Left renal cortex interstitium (tissue), 4 donors: ENCODE data around the gene DYRK1A. TPM values are rescaled to one million over a fixed set of nuclear protein-coding genes. Genes with fewer than 3 reads are reported as not detected.
"Not testable (repeated sequence)": the region's sequence is repeated elsewhere in the genome, so short reads cannot be mapped to it uniquely, and the experiment has no call there.

ENCODE experiments used
- DNase-seq, 4 donors: peaks; one replicate each; pipeline ENCODE4 v3.0.0-alpha.2; 2013; ENCODE audit warnings: low read depth in 4 of 4, low spot score in 2 of 4, missing footprints in 1 of 4
- polyA plus RNA-seq, 4 donors: library from polyadenylated mRNA; unstranded; fragments of 120-200 nt; gene quantifications; one replicate each; pipeline ENCODE4 v1.2.1, GENCODE V29; 2013; ENCODE audit not compliant: insufficient read length in 4 of 4

DYRK1A gene
- polyA plus RNA-seq, 4 donors = 58.9 to 69.4 (median 66.1) TPM

DNA sequence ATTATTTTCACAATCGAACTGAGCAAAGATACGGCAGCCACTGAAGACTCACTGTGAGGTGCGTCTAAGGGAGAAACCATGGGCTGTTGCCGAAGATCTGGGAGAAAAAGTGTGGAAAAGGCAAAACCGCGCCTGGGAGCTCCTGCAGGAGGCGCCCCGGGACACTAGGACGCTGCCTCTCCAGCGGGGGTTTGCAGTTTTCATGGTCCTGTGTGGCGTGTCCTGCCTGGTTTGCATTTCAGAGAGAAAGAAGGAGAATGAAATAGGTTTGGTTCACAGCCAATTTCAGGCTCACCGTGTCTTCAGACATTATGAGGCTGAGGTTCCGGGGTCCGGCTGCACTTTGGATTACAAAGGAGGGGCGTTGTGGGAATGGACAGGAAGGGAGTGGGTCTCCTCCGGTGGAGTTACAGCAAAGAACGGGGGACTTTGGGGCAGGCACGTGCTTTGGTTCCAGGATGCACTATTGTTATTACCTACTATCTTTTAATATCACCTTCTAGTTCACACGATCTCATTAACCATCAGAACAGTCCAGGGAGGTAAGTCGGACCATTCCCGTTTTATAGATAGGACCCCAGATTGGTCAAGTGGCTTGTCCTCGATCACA lies 179.8 kb downstream of the DYRK1A start:
- no peak for DNase-seq

DNA sequence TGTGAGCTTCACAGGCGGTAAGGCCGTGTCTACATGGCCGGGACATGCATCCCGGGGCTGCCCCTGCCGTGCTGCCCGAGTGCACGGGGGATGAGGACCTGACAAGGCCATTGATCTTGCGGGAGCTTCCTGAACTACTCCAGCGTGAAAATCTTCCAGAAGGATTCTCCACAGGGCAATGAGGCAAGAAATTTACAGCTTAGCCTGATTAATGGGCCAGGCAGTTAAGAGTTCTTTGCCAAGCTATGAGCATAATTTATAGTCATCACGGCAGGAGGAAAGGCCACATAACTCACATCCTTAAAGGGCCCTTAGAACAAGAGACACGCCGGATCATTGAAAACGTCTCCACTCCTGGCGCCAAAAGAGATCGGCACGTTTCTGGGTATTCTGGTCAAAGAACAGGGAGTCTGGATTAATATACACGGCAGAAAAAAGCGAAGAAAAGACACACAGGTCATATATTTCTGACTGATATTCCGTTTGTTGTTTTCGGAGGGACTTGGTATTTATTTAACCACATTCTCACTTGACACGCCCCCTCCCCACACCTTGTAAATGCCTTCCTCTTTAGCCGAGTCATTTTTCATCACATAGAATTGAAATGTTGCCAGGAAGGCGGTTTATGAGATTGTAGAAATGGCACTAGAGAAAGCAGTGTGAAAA lies 180.5 kb downstream of the DYRK1A start:
- peak in 3 of 4 donors; percentile 72 to 78 (median 76) for DNase-seq

DNA sequence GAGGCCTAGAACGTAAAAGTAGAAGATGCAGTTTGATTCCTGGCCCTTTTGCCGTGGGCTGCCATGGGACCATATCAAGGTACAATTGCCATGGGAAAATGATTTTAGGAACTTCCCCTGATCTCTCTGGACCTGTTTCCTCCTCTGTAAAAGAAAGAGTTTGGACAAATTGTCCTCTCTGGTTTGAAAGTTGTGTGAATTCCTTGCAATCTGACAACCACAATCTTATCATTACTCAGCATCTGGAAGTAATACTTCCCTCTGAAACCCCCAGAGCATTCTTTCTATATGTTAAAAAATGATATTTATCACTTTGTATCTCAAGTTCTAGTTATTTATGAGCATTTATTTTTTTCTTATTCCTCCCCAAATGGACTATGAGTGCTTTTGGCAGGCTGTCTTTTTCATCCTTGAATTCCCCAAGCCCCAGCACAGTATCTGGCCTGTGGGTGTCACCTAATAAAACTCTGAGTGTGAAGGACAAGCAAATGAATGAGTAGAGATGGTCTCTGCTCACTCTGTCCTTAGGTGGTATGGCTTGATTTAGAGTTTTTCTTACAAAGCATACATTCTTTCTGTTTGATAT lies 181.1 kb downstream of the DYRK1A start:
- no peak for DNase-seq

DNA sequence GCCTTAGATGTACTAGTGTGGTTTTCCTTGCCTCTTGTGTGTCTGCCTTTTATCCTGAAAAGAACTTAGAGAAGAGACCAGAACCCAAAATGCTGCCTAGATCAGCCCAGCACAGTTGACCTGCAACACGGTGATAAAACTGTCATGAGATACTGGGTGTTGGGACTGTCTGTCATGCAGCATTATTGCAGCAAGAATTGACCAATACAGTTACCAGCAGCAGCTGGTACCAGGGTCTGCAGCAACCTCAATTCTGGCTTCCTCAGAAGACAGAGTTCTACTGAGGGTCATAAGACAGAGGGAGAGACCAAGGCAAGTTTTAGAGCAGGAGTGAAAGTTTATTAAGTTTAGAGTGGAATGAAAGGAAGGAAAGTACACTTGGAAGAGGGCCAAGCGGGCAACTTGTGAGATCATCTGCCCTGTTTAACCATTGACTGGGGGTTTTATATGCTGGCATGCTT lies 182.0 kb downstream of the DYRK1A start:
- DNase-seq = no peak

DNA sequence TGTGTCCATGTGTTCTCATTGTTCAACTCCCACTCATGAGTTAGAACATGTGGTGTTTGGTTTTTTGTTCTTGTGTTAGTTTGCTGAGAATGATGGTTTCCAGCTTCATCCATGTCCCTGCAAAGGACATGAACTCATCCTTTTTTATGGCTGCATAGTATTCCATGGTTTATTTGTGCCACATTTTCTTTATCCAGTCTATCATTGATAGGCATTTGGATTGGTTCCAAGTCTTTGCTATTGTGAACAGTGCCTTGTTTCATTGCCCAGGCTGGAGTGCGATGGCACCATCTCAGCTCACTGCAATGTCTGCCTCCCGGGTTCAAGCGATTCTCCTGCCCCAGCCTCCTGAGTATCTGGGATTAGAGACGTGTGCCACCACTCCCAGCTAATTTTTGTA lies 183.2 kb downstream of the DYRK1A start:
- DNase-seq = not testable (repeated sequence)

DNA sequence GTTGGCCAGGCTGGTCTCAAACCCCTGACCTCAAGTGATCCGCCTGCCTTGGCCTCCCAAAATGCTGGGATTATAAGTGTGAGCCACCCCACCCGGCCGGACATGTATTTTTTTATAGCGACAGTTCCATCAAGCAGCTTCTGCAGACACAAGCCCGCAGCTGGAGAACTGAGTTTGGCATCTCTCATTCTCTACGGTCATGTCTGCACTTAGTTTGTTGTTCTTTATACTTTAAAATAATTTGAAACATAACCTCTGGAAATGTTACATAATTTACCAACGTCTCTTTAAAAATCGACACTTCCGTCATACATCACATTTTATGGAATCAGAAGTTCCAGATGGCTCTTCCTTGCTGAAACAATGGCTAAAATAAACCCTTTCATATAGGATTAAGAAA lies 183.6 kb downstream of the DYRK1A start:
- DNase-seq = no peak

DNA sequence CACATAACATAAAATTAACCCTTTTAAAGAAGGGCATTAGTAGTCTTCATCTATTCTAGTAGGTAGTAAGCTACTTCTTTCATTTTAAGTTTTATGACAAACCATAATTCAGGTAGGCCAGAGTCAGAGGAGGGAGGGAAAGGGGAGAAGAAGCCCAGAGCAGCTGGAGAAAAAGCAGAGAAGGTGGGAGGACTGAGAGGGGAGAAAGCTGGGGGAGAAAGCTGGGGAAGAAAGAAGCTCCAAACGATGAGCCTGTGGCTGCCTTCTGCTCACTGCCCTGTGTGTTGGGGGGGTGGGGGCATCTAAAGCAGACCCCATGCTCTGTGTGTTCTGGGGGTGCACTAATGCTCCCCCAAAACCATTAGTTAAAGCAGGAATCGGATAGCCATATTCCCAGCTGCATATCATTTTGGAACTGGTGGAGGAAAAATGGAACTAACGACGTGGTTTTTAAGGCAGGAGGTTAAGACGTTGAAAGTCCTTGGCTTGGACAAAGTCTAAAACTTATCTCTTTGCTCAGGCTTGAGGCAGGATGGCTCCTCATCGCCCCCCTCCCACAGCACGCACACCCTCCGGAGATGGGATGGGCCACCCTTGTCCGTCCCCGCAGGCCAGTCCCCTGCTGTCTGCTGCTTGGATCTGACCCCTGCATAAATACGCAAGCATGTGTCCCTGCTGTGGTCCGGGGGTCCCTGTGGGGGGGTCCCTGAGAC lies 184.2 kb downstream of the DYRK1A start:
- DNase-seq = no peak

DNA sequence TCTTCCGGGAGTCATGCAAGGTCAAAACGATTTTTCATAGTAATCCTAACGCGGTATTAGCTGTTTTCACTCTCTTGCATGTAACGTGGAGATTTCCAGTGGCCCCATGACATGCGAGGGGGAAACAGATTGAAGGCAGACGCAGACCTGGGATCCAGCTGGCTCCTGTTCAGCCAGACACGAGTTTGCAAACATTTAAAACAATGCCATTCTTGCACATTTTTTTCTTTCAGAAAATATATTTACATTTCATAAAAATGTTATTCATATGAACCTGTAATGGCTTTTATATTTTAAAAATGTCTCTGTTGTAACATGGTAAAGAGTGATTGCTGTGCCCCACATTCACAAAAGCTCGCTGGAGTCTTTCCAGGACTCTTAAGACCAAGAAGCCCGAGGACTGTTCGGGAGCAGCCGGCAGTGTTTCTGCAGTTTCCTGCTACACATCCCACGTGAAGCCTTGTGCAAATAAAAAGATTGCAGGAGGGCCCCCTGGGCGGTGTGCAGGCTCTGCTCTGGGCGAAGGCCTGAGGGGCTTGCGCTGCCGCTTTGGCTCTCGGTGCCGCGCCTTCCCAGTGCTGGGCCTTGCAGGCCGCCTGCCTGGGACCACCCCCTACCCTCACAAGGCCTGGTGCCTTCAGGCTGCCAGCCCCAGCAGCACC lies 184.9 kb downstream of the DYRK1A start:
- no peak for DNase-seq

DNA sequence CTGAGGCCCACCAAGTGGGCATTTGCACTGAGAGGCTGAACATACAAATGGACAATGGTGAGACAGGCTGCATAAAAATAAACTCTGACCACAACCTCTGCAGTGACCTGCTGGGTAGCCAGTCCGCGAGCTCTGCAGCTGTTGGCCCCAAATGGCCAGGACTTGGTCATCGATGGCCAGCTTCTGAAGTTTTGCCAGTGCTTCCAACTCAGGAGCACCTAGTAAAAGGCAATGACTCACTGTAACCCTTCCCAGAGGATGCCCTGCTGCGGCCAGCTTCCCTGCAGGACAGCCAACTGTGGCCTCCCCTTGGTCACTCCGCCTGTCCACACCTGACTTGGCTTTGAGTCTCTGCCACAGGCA lies 185.4 kb downstream of the DYRK1A start:
- DNase-seq = no peak

DNA sequence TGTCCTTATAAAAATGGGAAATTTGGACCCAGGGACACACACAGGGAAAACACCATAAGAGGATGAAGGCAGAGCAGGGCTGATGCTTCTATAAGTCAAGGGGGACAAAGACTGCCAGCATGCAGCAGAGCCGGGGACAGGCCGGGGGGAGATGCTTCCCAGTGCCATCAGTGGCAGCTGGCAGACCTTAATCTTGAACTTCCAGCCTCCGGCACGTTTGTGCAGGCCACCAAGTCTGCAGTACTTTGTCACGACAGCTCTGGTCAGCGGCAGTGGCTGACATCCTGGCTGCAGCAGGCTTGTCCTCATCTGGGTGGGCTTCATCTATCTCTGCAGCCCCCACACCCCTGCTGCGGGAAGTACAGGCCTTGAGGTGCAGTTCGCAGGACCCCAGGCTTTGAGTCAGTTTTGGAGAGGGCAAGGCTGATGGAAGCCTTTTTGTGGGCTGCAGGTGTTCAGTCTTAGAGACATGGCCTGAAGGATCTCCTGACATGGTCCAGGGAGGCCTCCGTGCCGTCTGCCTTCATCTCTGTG lies 186.0 kb downstream of the DYRK1A start:
- no peak for DNase-seq

DNA sequence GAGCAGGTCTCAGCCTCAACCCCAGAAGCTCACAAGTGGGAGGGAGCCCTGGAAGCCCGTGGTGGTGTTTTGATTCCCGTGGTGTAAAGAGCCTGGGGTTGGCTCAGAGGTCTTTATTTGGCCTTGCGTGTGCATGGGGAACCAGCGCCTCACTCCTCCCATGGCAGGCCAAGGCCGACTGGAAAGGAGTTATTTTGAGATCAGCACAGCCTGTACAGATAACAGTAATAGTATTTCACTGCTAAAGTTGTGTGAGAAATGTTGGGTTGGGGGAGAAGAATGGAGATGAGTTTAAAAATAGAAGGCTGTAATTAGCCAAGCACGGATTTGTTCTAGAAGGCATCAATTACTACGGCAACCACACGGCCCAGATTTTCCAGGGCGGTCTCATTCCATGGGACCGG lies 186.5 kb downstream of the DYRK1A start:
- no peak for DNase-seq

DNA sequence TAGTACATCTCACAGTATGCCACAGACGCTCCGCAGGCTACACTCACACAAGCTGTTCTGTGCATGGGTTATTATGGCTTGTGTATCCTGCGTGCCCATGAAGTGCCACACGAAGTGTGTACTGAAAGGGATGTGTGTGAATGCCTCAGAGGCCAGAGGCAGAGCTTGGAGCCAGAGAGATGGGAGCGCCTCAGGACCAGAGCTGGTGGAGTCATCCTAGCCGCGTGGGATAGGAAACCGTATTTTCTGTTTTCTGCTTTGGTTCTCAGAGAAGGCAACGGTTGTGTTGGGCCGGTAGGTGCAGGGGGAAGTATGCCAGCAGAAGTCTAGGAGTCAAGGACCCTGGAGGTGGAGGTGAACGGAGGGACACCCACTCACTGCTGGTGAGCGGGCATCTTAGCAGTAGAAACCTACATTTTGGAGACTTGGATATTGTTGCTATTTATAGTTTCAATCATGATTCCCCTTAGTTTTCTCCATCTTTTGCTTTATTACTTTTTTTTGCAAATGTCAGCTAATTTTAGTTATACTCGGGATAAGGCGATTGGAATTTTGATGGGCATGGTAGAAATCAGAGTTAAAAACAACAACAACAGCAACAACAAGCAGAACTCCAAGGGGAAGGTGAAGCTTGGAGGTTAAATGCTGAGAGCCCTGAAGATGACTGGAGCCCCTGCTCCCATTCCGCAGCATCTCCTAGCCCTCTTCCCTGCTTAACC lies 188.2 kb downstream of the DYRK1A start:
- DNase-seq = no peak

DNA sequence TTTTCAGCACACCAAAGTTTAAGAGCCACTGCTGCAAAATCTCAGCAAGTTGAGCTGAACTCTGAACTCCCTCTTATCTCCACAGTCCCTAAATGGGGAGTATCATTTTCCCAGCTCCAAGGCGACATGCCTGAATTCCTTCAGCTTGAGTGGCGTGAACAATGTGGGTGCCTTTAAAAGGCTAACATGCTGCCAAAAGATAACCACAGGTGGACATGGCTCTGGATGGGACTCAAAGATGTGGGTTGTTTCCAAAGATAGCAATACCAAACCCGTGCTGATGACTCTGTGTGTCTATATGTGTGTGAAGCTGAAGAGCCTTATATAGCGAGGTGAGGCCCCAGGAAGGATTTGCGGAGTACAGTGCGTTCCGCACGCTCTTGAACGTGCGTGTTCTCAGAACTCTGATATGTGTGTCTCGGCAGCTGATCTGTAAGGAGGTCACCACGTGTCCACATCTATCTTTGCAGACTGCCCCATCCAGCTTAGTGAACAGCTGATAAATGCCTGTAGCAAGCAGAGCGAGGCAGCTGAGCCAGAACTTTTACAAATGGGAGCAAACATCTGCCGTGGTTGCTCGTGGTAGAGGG lies 189.2 kb downstream of the DYRK1A start:
- DNase-seq = no peak

DNA sequence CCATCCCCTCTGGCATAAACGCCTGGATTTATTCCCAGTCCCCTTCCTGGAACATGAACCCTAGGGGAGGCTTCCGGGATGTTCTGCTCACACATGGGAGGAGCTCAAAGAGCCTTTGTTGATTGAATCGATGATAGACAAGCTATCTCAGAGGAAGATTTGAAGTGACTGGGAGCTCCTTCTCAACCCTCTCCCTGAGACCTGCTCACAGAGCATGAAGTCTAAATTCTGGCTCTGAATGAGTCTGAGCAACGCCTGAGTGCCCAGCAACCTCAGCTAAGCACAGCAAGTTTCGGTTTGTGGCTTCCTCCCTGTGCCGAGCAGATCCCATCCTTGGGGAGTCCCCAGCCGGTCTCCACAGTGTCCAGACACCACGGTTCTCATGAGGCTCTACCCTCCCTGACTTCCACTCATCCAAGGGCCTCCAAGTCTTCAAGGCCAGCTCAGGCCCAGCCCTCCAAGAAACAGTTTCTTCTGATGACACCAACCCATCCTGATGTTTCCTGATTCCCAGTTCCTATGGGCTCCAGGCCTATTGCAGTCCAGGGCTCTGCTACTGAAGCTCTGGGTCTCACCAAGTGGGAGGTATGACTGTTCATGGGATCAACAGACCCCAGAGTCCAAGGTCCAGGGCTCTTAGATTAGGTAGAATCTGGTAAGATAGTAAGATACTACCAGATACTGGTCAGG lies 190.8 kb downstream of the DYRK1A start:
- no peak for DNase-seq

DNA sequence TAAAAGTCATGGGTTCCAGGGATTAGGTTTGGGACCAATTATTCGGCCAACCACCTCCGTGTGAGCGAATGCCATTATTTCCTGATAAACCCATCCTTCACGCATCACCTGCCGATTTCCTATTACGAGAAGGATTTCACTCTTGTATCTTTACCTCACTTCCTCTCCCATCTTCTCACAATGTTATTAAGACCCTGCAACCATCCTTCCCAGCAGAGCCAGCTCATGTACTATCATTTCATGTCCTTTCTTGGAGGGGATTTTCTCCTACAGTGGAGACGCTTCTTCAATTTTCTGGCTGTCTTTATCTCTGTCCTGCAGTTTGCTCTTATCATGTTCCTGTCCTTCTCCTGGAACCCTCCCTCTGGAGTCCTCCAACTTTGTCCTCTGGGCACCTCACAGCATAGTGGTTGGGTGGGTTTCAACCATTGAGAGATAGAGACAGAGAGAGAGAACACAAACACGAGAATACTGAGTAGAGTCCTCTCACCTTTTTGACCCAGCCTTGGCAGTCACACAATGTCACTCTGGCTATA lies 192.2 kb downstream of the DYRK1A start:
- no peak for DNase-seq

DNA sequence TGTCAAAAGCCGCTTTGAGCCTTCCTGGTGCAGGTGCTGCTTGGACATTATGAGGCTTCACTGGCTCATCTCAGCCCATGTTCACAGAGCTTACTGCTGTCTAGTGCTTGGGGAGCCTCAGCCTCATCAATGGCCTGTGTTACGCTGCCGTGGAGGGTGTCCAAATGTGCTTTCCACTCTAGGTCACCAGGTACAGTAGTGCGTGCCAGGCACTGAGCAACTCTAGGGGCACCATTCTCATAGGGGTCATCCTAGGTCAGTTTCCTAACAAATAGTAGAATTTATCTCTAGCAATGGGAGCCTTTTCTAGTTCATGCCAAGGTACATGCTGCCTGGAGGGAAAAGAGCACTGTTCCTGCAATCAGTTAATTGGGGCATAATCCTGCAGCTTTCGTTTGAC lies 193.8 kb downstream of the DYRK1A start:
- no peak for DNase-seq

DNA sequence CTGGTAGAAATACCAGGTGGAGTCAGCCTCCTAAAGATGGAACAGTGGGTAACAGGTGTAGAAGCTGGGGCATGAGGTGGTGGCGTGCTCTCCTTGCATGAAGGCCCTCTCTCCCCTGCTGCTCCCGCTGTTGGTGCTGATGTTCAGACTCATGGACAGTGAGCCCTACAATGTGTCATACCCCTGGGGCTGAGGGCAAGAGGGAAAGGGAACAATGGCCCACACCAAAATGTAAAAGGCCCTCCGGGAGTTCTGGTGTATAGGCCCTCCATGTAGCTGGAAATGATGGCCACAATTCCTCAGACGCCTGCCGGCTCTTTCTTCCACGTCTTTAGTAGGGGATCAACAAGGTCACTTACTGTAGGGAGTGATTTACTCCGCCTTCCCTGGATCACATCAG lies 194.9 kb downstream of the DYRK1A start:
- no peak for DNase-seq

DNA sequence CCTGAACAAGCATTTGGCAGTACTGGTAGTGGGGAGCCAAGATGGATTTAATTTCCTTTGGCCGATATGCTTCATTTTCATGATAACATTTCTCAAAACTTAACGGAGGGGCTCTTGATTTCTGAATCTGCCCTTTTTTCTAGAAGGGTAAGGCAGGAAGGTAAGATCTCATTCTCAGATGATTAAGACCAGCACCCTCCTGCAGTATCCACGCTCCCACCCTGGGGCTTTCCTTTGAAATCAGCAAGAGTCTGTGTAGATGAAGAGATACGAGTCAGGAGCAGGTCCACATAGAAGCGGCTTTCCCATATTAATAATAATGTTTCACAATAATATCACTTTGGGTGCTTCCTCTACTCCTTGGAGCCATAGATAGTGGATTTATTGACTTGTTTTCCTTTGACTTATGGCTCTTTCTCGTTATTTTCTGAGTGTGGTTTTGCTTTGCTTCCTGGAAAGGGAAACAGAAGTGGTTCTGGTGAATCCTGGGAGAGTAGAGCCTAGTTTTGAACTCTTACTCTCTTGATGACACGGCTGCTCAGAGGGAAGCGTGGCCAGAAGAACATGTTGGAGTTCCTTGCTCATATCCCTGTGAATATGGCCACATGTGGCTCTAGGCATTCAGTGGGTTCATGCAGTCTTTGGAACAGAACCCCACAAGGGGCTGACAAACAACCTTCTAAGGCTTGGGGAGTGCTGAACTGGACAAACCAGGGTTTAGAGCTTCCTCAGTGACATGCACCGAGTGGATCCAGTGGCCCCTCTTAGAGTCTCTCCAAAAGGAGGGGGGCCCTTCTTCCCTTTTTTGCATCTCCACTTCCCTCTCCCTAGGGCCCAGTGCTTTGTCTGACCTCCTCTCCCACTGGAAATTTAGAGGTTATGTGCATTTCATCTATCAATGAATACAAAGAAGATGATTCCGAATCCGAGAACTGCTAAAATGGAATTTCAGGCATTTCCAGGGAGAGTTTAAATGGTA lies 195.7 kb downstream of the DYRK1A start:
- DNase-seq = no peak
